Measurements from ENCODE around the gene LGALS9.

- no peak for TF ChIP-seq CTCF (IDR thresholded peaks at IDR 0.05; ENCODE audit: insufficient read depth, low read depth, low read length)
- no peak for TF ChIP-seq EZH2 (IDR thresholded peaks at IDR 0.05; ENCODE audit: insufficient read depth, low read length)
These were observed 32.5 kb upstream of the LGALS9 start for GRCh38 chr17:27598337-27599050.
